ENCODE measurements around the gene SCAI. TPM values are rescaled to one million over a fixed set of nuclear protein-coding genes. Genes with fewer than 3 reads are reported as not detected.

The SCAI gene
- total and polyA plus RNA-seq, 12 donors, result 0.51 to 4.4 (median 3.5) TPM

DNA sequence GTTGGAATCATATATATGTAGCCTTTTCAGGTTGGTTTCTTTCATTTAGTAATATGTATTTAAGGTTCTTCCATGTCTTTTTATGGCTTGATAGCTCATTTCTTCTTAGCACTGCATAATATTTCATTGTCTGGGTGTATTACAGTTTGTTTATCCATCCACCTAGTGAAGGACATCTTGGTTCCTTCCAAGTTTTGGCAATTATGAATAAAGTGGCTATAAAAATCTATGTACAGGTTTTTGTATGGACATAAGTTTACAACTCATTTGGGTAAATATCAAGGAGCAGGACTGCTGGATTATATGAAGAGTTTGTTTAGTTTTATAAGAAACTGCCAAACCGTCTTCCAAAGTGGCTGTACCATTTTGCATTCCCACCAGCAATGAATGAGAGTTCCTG lies 34.6 kb upstream of the SCAI start:
- ATAC-seq (no peak), DNase-seq (no peak)
- Histone ChIP-seq H3K27me3 (no peaks in the 10 kb centered on the region), H3K36me3 (peaks cover 0 to 8% (median 0%) of the 10 kb centered on the region in 9 donors), H3K9me3 (peaks cover 0 to 6% (median 0%) of the 10 kb centered on the region in 11 donors), H3K4me3 (no peak overlapping the region), H3K27ac (no peak overlapping the region), H3K4me1 (peaks cover 1 to 50% (median 23%) of the 10 kb centered on the region in 9 donors)
- WGBS, 2 donors, result 98 to 100% methylated on average over 1 of the region's 1 CpG
- intact Hi-C loops (cut with DNase I), result no loop called here
- TF ChIP-seq, protein P1, sequence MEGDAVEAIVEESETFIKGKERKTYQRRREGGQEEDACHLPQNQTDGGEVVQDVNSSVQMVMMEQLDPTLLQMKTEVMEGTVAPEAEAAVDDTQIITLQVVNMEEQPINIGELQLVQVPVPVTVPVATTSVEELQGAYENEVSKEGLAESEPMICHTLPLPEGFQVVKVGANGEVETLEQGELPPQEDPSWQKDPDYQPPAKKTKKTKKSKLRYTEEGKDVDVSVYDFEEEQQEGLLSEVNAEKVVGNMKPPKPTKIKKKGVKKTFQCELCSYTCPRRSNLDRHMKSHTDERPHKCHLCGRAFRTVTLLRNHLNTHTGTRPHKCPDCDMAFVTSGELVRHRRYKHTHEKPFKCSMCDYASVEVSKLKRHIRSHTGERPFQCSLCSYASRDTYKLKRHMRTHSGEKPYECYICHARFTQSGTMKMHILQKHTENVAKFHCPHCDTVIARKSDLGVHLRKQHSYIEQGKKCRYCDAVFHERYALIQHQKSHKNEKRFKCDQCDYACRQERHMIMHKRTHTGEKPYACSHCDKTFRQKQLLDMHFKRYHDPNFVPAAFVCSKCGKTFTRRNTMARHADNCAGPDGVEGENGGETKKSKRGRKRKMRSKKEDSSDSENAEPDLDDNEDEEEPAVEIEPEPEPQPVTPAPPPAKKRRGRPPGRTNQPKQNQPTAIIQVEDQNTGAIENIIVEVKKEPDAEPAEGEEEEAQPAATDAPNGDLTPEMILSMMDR (IDR thresholded peaks at IDR 0.05), result no peak

DNA sequence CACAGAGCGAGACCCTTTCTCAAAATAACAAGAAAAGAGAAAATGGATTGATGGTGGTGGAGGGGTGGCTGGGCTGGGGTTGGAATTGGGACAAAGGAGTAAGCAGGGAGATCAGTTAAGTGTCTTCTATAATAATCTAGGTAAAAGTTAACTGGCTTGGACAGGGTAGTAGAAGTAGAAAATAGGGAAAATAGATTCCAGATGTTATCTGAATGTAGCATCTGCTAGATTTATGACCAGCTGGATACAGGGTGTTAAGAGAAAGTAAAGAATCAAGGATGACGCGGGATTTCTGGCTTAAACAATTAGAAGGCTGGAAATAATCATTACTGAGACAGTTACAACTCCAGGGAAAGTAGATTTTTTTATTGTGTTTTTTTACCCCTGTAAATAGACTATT lies 33.3 kb upstream of the SCAI start:
- DNase-seq (no peak), ATAC-seq (no peak)
- Histone ChIP-seq H3K27ac (no peak overlapping the region), H3K36me3 (peaks cover 0 to 8% (median 0%) of the 10 kb centered on the region in 9 donors), H3K4me1 (peaks cover 2 to 57% (median 29%) of the 10 kb centered on the region in 9 donors), H3K9me3 (no peaks in the 10 kb centered on the region), H3K27me3 (no peaks in the 10 kb centered on the region), H3K4me3 (no peak overlapping the region)
- WGBS, 2 donors, result 89 to 92% methylated on average over 3 of the region's 3 CpGs
- TF ChIP-seq, protein P1 (IDR thresholded peaks at IDR 0.05), result no peak
- intact Hi-C loops (cut with DNase I), result no loop called here

DNA sequence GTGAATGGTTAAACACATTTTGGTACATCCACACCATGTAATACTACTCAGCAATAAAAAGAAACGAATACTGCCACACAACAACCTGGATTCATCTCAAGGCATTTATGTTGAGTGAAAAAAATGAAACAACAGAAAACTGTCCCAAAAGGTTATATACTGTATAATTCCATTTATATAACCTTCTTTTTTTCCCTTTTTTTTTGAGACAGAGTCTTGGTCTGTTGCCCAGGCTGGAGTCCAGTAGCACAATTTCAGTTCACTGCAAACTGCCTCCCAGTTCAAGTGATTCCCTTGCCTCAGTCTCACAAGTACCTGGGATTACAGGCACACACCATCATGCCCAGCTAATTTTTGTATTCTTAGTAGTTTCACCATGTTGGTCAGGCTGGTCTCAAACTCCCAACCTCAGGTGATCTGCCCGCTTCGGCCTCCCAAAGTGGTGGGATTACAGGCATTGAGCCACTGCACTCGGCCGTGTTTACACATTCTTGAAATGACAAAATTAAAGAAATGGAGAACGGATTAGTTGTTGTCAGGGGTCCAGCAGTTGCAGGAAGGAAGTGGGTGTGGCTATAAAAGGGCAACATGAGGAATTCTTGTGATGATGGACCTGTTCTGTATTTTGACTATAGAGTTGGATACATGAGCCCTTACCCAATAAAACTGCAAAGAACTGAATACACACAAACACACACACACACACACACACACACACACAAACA lies 28.9 kb upstream of the SCAI start:
- TF ChIP-seq, protein P1 (IDR thresholded peaks at IDR 0.05), result no peak
- 45 to 56% methylated on average over 6 of the region's 6 CpGs for WGBS, 2 donors
- Histone ChIP-seq H3K36me3 (peaks cover 0 to 41% (median 5%) of the 10 kb centered on the region in 9 donors), H3K27ac (peak overlapping the region in 4 of 10 donors; percentile 25 to 56 (median 28)), H3K4me3 (no peak overlapping the region), H3K9me3 (no peaks in the 10 kb centered on the region), H3K4me1 (peaks cover 0 to 43% (median 29%) of the 10 kb centered on the region in 9 donors), H3K27me3 (no peaks in the 10 kb centered on the region)
- DNase-seq (no peak), ATAC-seq (peak in 3 of 8 donors; percentile 26 to 36 (median 29))
- intact Hi-C loops (cut with DNase I), result no loop called here

DNA sequence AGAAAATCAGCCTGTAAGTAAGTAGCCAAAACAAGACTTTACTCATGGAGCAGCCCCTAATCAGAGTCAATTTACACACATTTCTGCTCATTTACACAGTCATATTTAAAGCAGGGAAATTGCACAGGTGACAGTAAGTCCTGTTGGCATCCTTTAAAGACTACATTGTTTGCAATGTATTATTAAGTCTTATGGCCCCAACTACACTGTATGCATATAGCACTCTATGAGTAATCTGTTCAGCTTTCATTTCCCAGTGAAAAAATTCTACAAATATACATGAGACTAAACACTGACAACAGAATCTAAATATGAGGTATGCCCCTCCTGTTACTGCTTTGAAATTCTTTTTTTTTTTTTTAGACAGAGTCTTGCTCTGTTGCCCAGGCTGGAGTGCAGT lies 26.6 kb upstream of the SCAI start:
- DNase-seq (no peak), ATAC-seq (no peak)
- Histone ChIP-seq H3K27me3 (no peaks in the 10 kb centered on the region), H3K36me3 (peaks cover 0 to 55% (median 5%) of the 10 kb centered on the region in 9 donors), H3K27ac (no peak overlapping the region), H3K4me1 (peaks cover 0 to 34% (median 29%) of the 10 kb centered on the region in 9 donors), H3K9me3 (no peaks in the 10 kb centered on the region), H3K4me3 (no peak overlapping the region)
- intact Hi-C loops (cut with DNase I), result no loop called here
- TF ChIP-seq, protein P1 (IDR thresholded peaks at IDR 0.05), result no peak
